Ishikawa (cell line): Measurements from ENCODE around the gene COL23A1.

Source experiments
- CEBPB ChIP-seq: IDR thresholded peaks from 2 replicates; pipeline ENCODE4 v1.6.1; 2012
- TAF1 ChIP-seq: IDR thresholded peaks from 2 replicates; pipeline ENCODE4 v1.6.1; 2012; ENCODE audit warnings: low read depth, mild to moderate bottlenecking
- YY1 ChIP-seq: IDR thresholded peaks from 2 replicates; pipeline ENCODE4 v1.6.1; 2012; ENCODE audit warnings: low read depth
- ZBTB7A ChIP-seq: IDR thresholded peaks from 2 replicates; pipeline ENCODE4 v1.6.1; 2012; ENCODE audit warnings: low read depth
- TF ChIP-seq, protein P1 (sequence below): IDR thresholded peaks from 2 replicates; pipeline ENCODE4 v1.6.1; 2012

- TF ChIP-seq TAF1 (no peak), YY1 (no peak), ZBTB7A (no peak), CEBPB (no peak)
- TF ChIP-seq, protein P1, sequence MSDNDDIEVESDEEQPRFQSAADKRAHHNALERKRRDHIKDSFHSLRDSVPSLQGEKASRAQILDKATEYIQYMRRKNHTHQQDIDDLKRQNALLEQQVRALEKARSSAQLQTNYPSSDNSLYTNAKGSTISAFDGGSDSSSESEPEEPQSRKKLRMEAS: no peak
Observed at GRCh38 chr5:178189433-178189832, 400.8 kb downstream of the COL23A1 start.
